ENCODE results near the gene CPNE8.

DNA sequence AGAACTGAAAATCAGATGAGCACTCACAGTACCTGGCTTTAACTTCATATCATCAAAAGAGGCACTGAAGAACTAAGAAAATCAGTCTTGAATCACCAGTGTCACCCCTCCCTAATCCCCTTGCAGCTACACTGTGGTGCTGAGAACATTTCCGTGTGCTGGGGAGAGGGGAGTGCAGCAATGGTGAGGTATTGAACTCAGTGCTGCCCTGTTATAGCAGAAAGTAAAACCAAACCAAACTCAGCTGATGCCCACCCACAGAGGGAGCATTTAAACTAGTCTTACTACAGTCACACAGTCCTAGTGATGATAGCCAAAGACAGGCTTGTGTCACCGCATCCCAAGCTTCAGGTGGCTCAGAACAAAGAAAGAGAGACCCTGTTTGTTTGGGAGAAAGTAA lies 122.1 kb downstream of the CPNE8 start:
- TF ChIP-seq, protein P1, sequence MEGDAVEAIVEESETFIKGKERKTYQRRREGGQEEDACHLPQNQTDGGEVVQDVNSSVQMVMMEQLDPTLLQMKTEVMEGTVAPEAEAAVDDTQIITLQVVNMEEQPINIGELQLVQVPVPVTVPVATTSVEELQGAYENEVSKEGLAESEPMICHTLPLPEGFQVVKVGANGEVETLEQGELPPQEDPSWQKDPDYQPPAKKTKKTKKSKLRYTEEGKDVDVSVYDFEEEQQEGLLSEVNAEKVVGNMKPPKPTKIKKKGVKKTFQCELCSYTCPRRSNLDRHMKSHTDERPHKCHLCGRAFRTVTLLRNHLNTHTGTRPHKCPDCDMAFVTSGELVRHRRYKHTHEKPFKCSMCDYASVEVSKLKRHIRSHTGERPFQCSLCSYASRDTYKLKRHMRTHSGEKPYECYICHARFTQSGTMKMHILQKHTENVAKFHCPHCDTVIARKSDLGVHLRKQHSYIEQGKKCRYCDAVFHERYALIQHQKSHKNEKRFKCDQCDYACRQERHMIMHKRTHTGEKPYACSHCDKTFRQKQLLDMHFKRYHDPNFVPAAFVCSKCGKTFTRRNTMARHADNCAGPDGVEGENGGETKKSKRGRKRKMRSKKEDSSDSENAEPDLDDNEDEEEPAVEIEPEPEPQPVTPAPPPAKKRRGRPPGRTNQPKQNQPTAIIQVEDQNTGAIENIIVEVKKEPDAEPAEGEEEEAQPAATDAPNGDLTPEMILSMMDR (IDR thresholded peaks at IDR 0.05), result no peak
- TF ChIP-seq POLR2A (IDR thresholded peaks at IDR 0.05), result no peak
